K562 (cell line): Measurements from ENCODE around the gene SLC1A4. TPM values are rescaled to one million over a fixed set of nuclear protein-coding genes. Genes with fewer than 3 reads are reported as not detected.

Experiments
- CCAR2 ChIP-seq: fragments of 200-400 bp; formaldehyde crosslinking; IDR thresholded peaks from 2 replicates; pipeline ENCODE4 v1.6.1; 2017; ENCODE audit warnings: mild to moderate bottlenecking, low read depth, low read length
- CHD2 ChIP-seq: IDR thresholded peaks from 2 replicates; pipeline ENCODE4 v1.6.1; 2011; ENCODE audit warnings: low read depth, low read length
- CREB1 ChIP-seq, 2 experiments: sonication (generic) in 1 of 2; formaldehyde crosslinking in 1 of 2; IDR thresholded peaks; 2 replicates each; pipeline versions ENCODE4 v1.6.1 to v1.8.0; 2012 to 2022; ENCODE audit warnings: inconsistent platforms in 1 of 2, mild to moderate bottlenecking in 1 of 2, missing genetic modification reagents in 1 of 2, moderate library complexity in 1 of 2
- FOS ChIP-seq: IDR thresholded peaks from 3 replicates; pipeline ENCODE4 v1.6.1; 2011; ENCODE audit not compliant: insufficient read length; ENCODE audit errors: extremely low read depth
- GMEB1 ChIP-seq: fragments of 250-450 bp; sonication (Bioruptor Pico); IDR thresholded peaks from 2 replicates; pipeline ENCODE4 v1.4.0; 2020; ENCODE audit warnings: mild to moderate bottlenecking
- KLF6 ChIP-seq: fragments of 250-450 bp; sonication (Bioruptor Pico); IDR thresholded peaks from 2 replicates; pipeline ENCODE4 v1.4.0; 2020; ENCODE audit warnings: mild to moderate bottlenecking, moderate library complexity, borderline replicate concordance
- NR0B1 ChIP-seq: fragments of 450-650 bp; IDR thresholded peaks from one replicate; pipeline ENCODE4 v1.6.1; 2018; ENCODE audit warnings: mild to moderate bottlenecking, moderate library complexity; ENCODE audit not compliant: partially characterized antibody
- NR2C2 ChIP-seq, 2 experiments: fragments of 200-800 bp in 1 of 2; sonication (Bioruptor generic) in 1 of 2; sonication (generic) in 1 of 2; formaldehyde crosslinking in 1 of 2; IDR thresholded peaks; 2 replicates each; pipeline versions ENCODE4 v1.6.1 to v1.8.0; 2016 to 2022; ENCODE audit warnings: mild to moderate bottlenecking in 1 of 2, missing compliant biosample characterization in 1 of 2, missing genetic modification characterization in 1 of 2, missing genetic modification reagents in 1 of 2
- PTBP1 ChIP-seq: fragments of 200-400 bp; formaldehyde crosslinking; IDR thresholded peaks from 2 replicates; pipeline ENCODE4 v1.6.1; 2017; ENCODE audit warnings: low read depth, low read length
- SRSF7 ChIP-seq: fragments of 200-400 bp; formaldehyde crosslinking; optimal IDR thresholded peaks from 2 replicates; pipeline ENCODE3; 2017; ENCODE audit warnings: mild to moderate bottlenecking, low read depth, low read length
- TCF3 ChIP-seq: sonication (generic); formaldehyde crosslinking; IDR thresholded peaks from 2 replicates; pipeline ENCODE4 v1.4.0; 2020; ENCODE audit warnings: mild to moderate bottlenecking, missing genetic modification reagents
- TEAD4 ChIP-seq, 2 experiments: sonication (generic) in 1 of 2; formaldehyde crosslinking in 1 of 2; IDR thresholded peaks; 2 replicates each; pipeline versions ENCODE4 v1.6.1 to v1.8.0; 2012 to 2022; ENCODE audit warnings: borderline replicate concordance in 1 of 2, inconsistent platforms in 1 of 2, low read length in 1 of 2, mild to moderate bottlenecking in 1 of 2, missing genetic modification reagents in 1 of 2
- ZNF280A ChIP-seq: fragments of 450-650 bp; IDR thresholded peaks from 2 replicates; pipeline ENCODE4 v1.6.1; 2018; ENCODE audit warnings: mild to moderate bottlenecking, low read depth; ENCODE audit not compliant: partially characterized antibody
- ZNF511 ChIP-seq: sonication (generic); formaldehyde crosslinking; IDR thresholded peaks from 2 replicates; pipeline ENCODE4 v1.8.0; 2022; ENCODE audit warnings: mild to moderate bottlenecking, missing genetic modification reagents
- ZNF592 ChIP-seq: fragments of 450-650 bp; IDR thresholded peaks from 2 replicates; pipeline ENCODE4 v1.6.1; 2017; ENCODE audit warnings: antibody characterized with exemption, mild to moderate bottlenecking
- polyA plus RNA-seq, 8 experiments: library from polyadenylated mRNA; depleted of rRNA in 4 of 8; stranded (reverse) in 5 of 8; unstranded in 3 of 8; fragments of >200 nt; fragmentation: Nextera tagmentation in 2 of 8; fragmentation: Illumina TruSeq in 1 of 8; extraction: Ambion mirVana in 2 of 8; extraction: Trizol in 1 of 8; gene quantifications; 2 replicates each; pipeline versions ENCODE4 v1.2.1 to v1.2.3, GENCODE V29; 2011 to 2014; ENCODE audit warnings: inconsistent platforms in 1 of 8, missing spikeins in 1 of 8
- total RNA-seq, 7 experiments: library from RNA; depleted of rRNA in 6 of 7; stranded (reverse); fragments of >200 nt in 6 of 7; fragmentation: Illumina TruSeq in 2 of 7; extraction: Trizol in 2 of 7; gene quantifications; 2 replicates each; pipeline versions ENCODE4 v1.2.1 to v1.2.3, GENCODE V29; 2011 to 2021; ENCODE audit warnings: low replicate concordance in 1 of 7

SLC1A4 gene
- total and polyA plus RNA-seq, 9 of the 15 experiments (the other 6 are each of a cell fraction or from before 2014, with no cell fraction given): 4.4 to 24.0 (median 10.9) TPM

- TF ChIP-seq ZNF280A (no peak), CREB1 (IDR thresholded peaks at IDR 0.05) (peak; percentile 46), CREB1 (CRISPR knock-in tag; IDR thresholded peaks at IDR 0.05) (peak; percentile 75), CCAR2 (no peak), PTBP1 (no peak), SRSF7 (no peak), TCF3 (CRISPR knock-in tag) (peak; percentile 78), NR2C2 (CRISPR knock-in tag; IDR thresholded peaks at IDR 0.05) (no peak), NR2C2 (tag; IDR thresholded peaks at IDR 0.05) (peak; percentile 27; the same call in 1 of the 2 replicates), GMEB1 (no peak; the same call in 1 of the 2 replicates), TEAD4 (IDR thresholded peaks at IDR 0.05; ENCODE audit: low read length) (peak; percentile 86), TEAD4 (CRISPR knock-in tag; IDR thresholded peaks at IDR 0.05; ENCODE audit: borderline replicate concordance) (no peak), ZNF592 (no peak; the same call in none of the 2 replicates), ZNF511 (CRISPR knock-in tag) (peak; percentile 48; the same call in 1 of the 2 replicates), NR0B1 (no peak), CHD2 (peak; percentile 83), KLF6 (no peak), FOS (peak; percentile 96)
Measured at GRCh38 chr2:65056215-65057053, 67.2 kb downstream of the SLC1A4 start, which contains the start of gene CEP68 (continued).
